ENCODE results near the gene TBC1D22A.
A peak's percentile ranks its signal among the peaks of the same experiment; 100 is the strongest.
"Not testable (repeated sequence)": the region's sequence is repeated elsewhere in the genome, so short reads cannot be mapped to it uniquely, and the experiment has no call there.

Gene TBC1D22A

GRCh38 chr22:46762238-46763050, at the start of gene TBC1D22A:
Gene TBC1D22A (plus strand): TSS chr22:46762650. CDS start chr22:46762787, 137 bp downstream.
- peak; percentile 93 for DNase-seq (ENCODE audit: insufficient read length, low spot score)
- no peak for FAIRE-seq

- no peak for DNase-seq (ENCODE audit: insufficient read length, low spot score)
- no peak for FAIRE-seq
Observed at GRCh38 chr22:46714550-46714949, 47.9 kb upstream of the TBC1D22A start.

GRCh38 chr22:46719921-46720320, 42.5 kb upstream of the TBC1D22A start:
- DNase-seq (ENCODE audit: insufficient read length, low spot score): no peak

GRCh38 chr22:46721501-46722085, 40.9 kb upstream of the TBC1D22A start:
- no peak for FAIRE-seq
- DNase-seq (ENCODE audit: insufficient read length, low spot score): no peak

More at GRCh38 chr22:46719921-46720320, 42.5 kb upstream of the TBC1D22A start:
- no peak for FAIRE-seq

- DNase-seq (ENCODE audit: insufficient read length, low spot score) (no peak), FAIRE-seq (no peak)
Observed at GRCh38 chr22:46723882-46724281, 38.6 kb upstream of the TBC1D22A start.

GRCh38 chr22:46725096-46725495, 37.4 kb upstream of the TBC1D22A start:
- DNase-seq (ENCODE audit: insufficient read length, low spot score) (no peak), FAIRE-seq (no peak)

- no peak for DNase-seq (ENCODE audit: insufficient read length, low spot score)
- no peak for FAIRE-seq
Observed at GRCh38 chr22:46726066-46726985, 36.1 kb upstream of the TBC1D22A start.

- no peak for DNase-seq (ENCODE audit: insufficient read length, low spot score)
- no peak for FAIRE-seq
Observed at GRCh38 chr22:46726986-46727317, 35.5 kb upstream of the TBC1D22A start.

- DNase-seq (ENCODE audit: insufficient read length, low spot score) (no peak), FAIRE-seq (peak; percentile 23)
Observed at GRCh38 chr22:46727813-46728364, 34.6 kb upstream of the TBC1D22A start.

- DNase-seq (ENCODE audit: insufficient read length, low spot score) (no peak), FAIRE-seq (no peak)
Observed at GRCh38 chr22:46728470-46728869, 34.0 kb upstream of the TBC1D22A start.

GRCh38 chr22:46730568-46731245, 31.7 kb upstream of the TBC1D22A start:
- no peak for DNase-seq (ENCODE audit: insufficient read length, low spot score)
- FAIRE-seq: no peak

GRCh38 chr22:46731246-46732040, 31.0 kb upstream of the TBC1D22A start:
- DNase-seq (ENCODE audit: insufficient read length, low spot score) (no peak), FAIRE-seq (no peak)

GRCh38 chr22:46732041-46732379, 30.4 kb upstream of the TBC1D22A start:
- FAIRE-seq (no peak), DNase-seq (ENCODE audit: insufficient read length, low spot score) (no peak)

- DNase-seq (ENCODE audit: insufficient read length, low spot score): no peak
- FAIRE-seq: no peak
Observed at GRCh38 chr22:46732513-46732912, 29.9 kb upstream of the TBC1D22A start.

GRCh38 chr22:46734213-46734722, 28.2 kb upstream of the TBC1D22A start:
- DNase-seq (ENCODE audit: insufficient read length, low spot score); FAIRE-seq: not testable (repeated sequence)

- no peak for DNase-seq (ENCODE audit: insufficient read length, low spot score)
- no peak for FAIRE-seq
Observed at GRCh38 chr22:46734830-46735453, 27.5 kb upstream of the TBC1D22A start.

GRCh38 chr22:46735747-46736608, 26.5 kb upstream of the TBC1D22A start:
- no peak for DNase-seq (ENCODE audit: insufficient read length, low spot score)
- no peak for FAIRE-seq

- no peak for FAIRE-seq
- no peak for DNase-seq (ENCODE audit: insufficient read length, low spot score)
Observed at GRCh38 chr22:46736705-46737104, 25.7 kb upstream of the TBC1D22A start.

All from HTR-8/SVneo (cell line).